Stimulated activated CD4-positive, alpha-beta T cell treated with anti-CD3 and anti-CD28 coated beads, Interleukin-1b, Interleukin-23, amount 100 ng/mL, for 4 hours (primary cell): Measurements from ENCODE around the gene ADAM33.

ENCODE experiments used
- DNase-seq, 2 donors: peaks; one replicate each; pipeline ENCODE4 v3.0.0-alpha.2; 2020; ENCODE audit warnings: low read depth in 2 of 2

The ADAM33 gene

DNA sequence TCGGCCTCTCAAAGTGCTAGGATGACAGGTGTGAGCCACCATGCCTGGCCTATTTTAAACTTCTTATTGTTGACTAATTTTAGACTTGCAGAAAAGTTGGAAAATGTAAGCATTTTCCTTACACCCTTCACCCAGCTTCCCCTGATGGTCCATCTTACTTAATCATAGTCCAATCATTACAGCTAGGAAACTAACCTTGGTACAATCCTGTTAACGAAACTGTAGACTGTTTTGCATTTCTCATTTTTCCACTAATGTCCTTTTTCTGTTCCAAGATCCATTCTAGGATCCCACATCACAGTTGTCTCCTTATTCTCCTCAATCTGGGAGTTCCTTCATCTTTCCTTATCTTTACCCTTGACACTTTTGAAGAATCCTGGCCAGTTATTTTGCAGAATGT, 18.0 kb downstream of the ADAM33 start:
- no peak for DNase-seq

DNA sequence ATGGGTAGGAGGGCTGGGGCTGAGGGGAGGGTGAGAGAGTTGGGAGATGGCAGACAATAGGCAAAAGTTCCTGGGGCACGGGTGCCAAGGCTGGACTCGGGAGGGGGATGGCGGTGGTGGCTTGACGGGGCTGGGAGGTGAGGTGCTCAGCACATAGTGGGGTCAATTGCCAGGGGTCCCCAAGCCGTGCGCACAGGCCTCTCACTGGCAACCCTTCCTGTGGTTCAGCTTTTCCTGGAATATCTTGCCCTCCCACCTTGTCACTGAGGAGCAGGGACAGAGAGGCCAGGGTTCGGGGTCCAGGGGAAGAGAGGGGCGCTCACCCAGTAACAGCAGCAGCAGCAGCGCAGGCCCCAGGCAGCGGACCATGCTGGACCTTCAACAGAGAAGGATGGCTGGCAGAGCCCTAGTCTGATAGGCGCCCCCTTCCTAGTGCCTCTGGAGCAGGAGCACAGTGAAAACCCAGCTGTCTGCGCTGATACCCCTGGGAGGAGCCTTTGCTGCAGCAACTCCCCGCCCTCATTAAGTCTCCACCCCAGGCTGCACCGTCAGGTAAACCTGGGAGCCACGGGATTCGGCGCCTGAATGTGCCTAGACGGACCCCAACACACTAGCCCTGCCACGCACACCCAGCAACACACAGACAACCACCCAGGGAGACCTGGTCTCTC, 18.6 kb downstream of the ADAM33 start, which contains the start of gene GFRA4:
Gene GFRA4, minus strand, starts transcription at position 369 of the 671 bp plus-strand sequence. Its CDS starts 0 bp downstream, at position 369.
- no peak for DNase-seq

DNA sequence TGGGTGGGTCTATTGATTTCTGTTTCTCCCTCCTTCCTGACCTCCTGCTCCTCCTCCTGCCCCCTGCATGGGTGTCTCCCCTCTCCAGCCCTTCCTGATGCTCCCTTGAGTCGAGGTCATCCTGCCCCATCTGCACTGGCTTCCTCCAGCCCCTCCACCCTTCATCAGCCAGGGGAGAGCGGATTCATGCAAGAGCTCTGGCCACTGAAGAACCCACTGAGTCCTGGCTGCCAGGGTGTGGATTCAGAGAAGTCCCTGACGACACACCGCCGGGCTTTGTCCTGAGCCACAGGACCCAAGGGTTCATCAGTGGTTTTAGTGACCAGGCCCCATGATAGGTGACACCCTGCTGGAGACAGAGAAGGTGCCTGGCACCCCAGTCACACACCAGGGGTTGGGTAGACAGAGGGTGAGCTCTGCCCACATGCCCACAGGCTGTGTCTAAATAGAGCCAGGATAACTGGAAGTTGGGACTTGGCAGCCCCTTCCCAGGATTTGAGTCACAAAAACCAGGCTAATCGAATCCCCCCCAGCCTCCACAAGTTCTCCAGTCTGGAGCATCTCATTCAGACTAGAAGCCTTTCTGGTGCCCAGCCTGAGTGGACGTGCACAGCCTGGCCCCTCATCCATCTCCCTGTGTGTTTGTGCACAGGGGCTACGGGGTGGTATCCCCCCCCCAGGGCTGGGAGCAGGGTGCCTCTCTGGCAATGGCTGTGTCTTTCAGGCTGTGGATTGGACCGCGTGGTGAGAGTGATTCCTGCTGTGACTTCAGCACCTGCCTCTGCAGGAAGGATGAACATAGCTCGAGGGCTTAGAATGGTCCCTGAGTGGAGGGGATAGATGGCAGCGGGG, 19.8 kb downstream of the ADAM33 start:
- no peak for DNase-seq

DNA sequence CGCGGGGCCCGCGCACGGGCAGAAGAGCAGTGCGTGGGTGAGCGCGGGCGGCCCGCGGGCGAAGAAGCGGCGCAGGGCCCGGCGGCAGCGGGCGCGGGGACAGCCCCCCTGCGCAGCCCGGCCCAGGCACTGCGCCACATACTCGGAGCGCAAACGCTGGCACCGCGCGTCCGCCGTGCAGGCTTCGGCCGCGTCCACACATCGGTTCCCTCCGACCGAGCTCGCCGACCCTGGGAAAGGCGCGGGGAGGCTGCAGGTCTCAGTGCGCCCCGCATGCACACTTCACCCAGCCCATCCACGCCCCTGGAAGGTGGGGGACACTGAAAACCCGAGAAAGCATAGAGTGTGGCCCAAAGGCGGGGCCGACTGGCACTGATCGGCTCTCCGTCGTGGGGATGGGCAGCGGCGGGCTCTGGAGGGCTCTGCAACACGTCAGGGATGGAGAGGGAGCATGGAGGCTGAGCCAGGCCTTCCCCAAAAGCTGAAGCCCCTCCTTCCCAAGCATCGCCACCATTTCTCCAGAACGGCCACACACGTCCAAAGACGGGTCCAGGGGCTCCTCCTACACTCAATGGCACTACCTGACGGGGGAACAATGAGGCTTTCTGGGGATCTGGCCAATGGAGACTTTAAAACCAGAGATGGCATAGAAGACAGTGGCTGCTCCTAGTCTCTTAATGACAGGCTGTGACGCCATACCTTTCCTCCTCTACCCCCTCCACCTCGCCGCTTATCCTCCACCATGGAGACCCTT, 20.6 kb downstream of the ADAM33 start:
- DNase-seq = no peak

DNA sequence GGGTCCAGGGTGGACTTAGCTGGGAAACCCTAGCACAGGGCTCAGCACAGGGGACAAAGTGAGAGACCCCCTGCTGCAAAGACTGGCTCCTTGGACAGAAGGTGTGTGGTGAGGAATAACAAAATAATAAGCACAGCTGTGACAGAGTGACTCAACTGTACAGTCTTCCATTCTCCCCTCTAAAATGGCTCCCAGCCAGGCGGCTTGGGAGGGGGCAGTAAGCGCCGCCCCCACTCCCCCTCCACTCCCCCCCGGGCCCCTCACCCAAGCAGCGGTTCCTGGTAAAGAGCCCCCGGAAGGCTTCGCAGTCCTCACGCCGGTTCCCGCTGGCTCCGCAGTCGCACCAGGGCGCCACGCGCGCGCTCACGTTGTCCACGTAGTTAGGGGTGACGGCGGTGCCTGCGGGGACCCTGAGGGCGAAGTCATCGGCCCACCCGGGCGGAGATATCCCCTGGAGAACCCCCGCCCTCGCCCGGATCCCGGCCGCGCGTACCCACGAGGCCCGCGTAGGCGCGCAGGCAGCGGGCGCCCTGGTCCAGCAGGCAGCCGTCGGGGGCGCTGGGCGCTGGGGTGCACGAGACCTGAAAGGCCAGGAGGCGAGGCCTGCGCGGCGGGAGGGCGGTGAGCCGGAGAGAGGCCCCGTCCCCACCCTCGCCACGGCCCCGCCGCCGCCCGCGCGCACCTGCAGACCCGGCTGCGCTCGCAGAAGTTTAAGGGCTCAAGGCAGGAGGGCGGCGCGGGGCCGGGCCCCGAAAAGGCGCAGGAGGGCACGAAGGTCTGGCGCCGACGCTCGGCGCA, 21.3 kb downstream of the ADAM33 start:
- DNase-seq = no peak

DNA sequence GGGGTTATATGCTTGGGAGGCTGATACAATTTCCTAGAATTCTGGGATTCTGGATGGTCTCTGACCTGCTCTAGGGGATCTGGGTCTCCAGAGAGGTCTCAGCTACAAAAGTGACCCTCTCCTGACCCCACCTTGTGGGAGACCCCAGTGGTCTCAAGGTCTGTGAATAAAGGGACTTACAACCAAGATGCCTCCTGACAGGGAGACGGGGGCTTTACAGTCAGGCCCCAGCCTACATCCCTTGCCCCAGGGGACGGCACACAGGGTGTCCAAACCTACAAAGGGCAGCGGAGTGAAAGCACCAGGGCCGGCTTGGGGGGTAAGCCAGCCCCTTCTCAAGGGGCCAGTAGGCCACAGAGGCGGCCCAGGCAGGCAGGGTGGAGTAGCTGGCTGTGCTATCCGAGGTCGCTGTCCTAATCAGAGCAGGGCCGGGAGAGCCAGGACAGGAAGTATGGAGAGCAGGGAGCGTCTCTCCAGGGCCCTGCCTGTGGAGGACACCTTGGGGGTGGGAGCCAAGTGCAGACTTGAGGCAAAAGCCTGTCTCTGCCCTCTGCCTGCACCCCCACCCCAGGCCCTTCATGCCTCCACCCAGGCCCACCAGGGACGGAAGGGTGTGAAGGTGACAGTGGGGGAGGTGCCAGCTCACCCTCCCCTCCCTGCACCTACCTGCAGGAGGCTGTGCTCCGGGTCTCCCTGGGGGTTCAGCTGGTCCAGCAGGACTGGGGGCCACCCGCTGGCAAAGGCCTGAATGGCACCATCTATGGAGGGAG, 22.1 kb downstream of the ADAM33 start:
- no peak for DNase-seq

DNA sequence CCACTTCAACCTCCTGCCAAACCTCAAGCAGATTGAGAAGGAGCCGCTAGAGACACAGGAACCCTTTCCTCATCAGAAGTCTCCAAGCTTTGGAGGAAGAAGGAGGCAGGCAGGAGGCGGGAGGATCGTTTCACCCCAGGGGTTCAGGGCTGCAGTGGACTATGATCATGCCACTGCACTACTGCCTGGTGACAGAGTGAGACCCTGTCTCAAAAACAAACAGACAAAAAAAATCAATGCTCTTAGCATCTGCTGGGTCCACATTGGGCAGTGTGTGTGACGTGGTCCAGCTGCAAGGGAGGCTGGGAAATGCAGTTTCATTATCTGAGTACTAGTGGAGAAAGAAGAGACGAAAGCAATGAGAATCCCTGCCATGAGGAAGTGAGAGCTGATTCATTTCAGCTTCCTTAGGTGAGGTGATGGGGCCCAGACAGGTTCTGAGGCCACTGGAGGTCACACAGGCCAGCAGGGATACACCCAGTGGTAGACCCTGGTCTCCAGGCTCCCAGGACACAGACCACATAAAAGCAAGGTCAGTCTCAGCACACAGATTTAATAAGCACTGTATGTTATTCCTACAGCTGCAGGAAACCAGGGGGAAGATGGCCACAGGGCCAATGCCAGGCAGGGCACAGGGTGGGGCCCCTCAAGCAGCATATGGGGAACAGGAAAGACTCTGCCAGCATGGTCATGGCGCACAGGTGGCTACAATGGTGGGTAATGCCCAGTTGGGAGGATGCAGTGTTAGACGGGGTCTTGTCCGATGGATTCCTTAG, 22.9 kb downstream of the ADAM33 start:
- DNase-seq = no peak

DNA sequence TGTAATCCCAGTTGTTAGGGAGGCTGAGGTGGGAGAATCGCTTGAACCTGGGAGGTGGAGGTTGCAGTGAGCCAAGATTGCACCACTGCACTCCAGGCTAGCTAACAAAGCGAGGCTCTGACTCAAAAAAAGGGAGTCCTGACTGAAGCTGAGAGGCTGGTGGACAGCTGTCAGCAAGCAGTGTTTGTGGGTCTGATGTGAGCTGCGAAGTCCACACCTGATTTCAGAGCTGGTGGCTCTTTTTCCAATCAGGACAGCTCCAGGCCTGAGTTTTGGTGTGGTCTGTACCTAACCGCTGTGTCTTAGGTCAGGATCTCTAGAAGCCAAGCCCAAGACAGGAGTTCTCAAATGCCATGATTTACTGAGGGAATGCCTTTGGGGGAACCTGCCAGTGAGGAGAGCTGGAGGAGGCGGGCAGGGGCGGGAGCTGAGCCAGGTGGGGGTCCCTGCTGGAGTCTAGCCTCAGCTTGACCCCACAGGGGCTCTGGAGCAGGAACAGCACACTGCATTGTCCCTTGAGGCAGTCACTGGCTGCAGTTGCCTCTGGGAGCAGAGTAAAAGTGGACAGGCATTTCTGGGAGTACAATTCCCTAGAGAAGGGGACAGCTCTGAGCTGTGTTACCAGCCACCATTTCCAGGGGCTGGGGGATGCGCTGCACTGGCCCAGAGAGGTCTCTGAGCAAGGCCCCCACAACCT, 23.6 kb downstream of the ADAM33 start:
- DNase-seq = no peak

DNA sequence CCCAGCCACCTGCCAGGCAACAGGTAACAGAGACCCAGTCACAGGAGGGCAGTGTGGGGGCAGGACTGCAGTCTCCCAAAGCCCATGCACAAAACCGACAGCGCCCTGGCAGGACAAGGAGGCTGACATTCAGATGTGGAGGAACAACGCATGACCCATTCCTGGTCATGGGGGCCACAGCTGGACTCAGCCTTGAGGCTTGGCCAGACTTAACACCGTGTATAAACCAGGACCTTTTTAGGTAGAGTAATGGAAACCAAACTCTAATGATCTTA, 26.7 kb downstream of the ADAM33 start:
- no peak for DNase-seq

DNA sequence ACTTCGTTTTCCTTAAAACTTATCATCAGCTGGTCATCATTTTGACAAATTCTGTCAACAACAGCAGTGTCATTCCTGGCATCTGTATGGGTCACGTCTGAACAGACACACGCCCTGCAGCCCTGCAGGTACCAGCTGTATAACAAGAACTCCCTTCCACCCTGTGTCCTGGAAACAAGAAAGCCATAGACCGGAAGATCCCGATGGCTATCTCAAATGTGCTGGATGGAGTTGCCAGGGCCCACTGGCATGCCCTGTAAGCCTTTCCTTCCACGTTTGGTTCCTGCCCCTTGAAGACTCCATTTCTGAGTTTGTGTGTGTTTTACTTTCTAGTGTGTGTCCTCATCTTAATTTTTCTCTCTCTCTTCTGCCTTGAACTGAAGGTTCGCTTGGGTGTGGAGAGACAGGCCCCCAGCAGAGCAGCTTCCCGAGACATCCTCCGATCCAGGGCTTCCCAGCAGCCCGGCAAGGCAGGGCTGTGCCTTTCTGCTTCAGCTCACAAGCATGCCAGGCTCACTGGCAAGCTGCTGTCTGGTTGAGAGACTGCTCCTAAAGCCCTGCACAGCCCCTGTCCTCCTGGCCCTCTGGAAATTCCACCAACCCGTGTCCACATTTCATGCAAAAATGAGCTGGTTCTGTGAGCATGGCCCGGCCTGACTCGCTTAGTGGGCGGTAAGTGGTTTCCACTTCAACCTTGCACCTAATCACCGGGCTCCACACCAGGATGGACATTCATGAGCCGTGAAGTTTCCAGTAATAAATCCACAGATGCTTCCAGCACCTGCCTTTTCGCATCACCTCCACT, 27.3 kb downstream of the ADAM33 start:
- no peak for DNase-seq

DNA sequence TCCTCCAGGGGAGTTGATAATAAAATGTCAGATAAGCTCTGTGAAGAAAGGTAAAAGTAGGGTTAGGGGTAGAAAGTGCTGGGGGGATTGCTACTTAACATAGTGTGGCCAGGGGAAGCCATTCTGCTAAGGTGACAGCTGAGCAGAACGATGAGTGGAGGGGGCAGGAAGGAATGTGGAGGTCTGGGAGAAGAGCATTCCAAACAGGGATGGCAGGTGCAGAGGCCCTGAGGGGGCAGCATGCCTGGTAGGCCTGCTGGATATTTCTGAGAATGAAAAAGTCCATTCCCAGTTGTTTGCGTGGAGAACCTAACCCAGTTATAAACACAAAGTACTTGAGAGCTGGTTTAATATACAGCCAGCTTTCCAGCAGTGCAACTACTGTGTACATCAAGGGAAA, 27.9 kb downstream of the ADAM33 start:
- no peak for DNase-seq

DNA sequence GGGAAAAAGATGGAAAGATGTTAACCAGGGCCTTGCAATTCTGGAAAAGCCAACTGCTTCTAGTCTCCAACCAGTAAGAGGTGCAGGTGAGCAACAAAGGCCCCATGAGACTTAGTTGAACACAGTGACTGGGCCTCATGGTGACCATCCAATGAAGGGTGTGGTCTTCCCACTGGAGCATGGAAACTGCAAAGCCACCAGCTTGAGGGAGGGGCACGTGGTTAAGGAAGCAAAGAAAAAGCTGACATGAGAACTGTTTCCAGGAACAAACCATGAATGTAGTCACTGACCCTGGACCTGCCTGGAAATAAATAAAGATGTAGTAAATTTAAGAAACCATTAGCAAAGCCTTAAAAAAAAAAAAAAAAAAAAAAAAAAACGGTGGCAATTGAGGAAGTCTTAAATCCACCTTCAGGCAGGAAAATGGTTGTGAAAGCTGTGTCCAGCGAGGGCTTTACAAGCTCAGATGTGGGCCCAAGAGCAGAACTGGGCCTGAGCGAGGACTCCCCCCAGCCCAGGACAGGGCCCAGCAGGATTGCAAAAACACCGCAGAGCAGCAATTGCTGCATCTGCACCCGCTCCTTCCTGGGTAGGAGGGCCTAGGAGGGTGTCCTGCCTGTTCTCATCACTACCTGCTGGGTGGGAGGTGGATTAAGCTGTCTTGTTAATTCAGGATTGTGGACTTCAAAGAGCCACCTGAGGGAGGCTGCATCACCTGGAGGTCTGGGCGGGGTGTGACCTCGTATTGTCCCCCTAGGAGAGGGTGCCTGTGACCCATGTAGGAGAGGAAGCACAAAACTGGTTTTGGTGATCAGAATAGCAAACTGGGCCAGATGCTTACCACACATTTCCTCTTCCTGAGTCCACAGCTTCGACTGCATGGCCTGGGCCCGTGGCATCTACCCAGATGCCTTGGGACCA, 28.9 kb downstream of the ADAM33 start:
- no peak for DNase-seq

DNA sequence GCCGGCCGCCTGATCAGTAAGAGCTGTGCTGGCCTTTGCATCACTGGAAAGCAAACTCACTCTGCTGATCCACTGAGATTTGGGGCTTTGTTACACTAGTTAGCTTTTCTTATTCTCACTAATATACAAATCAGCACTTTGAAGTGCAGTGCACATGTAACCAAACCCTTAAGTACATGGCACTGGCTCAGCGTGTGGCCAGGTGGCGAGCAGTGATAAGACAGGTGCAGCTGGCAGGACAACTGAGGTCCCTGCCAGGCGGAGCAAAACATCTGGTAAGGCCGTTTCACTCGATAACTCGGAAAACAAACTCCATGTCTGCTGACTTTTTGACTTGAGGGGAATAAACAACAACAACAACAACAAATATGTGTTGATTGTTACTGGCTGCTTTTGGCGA, 29.6 kb downstream of the ADAM33 start:
- no peak for DNase-seq

DNA sequence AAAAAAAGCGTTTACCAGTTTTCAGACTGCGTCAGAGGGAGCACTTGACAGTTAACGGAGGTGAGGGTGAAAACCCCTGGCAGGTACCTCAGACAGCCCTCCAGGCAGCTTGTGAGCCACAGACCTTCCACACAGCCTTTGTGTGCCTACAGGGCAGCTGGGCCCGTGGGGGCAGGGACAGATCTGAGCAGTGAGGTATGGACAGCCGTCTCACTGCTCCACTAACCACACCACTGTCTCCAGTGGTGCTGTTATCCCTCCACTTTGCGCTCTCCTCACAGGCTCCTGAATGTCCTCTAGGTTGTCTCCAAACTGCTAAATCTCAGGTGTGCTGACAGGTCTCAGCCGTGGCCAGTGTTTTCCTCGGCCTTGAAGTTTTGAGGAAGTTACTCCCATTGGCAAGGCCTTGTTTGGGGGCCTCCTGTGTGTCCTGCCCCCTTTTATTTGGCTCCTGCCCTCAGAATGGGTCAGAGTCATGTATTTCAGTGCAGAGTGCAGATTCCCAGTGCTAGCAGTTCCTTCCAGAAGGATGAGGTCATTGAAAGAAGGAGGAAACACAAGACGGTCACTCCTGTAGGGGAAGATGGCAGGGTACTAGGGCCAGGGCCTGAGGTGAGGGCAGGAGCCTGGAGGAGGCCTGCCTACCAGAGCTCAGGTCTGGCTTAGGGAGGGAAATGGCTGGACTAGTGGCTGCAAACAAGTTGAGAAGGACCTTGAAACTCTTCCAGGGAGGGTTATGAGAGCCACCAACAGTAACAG, 30.4 kb downstream of the ADAM33 start:
- no peak for DNase-seq

DNA sequence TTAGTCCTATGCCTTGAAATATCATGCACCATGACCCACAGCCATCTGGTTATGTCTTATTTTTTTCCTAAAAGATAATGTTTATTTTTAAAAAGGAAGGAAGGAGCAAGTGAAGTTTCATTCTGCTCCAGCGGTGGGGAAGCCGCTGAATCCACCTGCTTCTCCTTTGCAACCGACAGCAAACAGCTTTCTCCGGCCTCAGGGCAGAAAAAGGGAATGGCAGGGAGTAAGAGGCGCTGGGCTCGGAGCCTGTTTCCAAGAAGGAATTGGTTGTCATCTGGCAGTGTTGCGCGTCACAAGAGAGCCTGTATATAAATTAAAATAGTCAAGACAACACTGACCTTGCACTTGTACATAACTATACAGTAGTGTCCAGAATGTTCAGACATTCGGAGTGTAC, 32.9 kb downstream of the ADAM33 start:
- DNase-seq = no peak

DNA sequence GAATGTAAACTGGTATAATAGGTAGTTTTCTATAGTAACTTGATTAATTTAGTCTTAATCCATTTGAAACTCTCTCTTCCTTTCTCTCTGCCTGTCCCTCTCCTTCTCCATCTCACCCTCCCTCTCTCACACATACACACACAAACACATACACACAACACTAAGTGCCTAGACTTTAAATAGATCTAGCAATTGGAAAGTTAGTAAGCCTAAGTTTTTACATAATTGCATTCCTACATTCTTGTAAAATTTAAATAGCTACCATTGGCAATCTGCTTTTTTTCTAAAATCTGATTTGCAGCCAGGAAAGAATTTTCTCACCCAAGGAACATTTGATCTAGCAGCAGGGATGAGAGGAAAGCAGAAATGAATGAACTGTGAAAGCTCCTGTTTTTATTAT, 34.3 kb downstream of the ADAM33 start:
- DNase-seq = no peak

DNA sequence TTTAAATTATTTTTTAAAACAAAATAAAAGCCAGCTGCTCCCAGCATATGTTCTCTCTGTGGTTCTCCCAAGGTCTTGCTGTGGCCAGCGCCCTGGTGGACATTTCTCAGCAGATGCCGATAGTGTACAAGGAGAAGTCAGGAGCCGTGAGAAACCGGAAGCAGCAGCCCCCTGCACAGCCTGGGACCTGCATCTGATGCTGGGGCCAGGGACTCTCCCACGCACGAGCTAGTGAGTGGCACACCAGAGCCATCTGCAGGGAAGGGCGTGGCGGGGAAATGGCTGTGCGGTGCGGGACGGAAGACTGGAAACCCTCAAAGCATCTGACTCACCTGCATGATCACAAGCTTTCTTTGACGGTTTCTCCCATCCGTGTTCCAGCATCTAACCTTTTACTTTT, 35.2 kb downstream of the ADAM33 start:
- DNase-seq = no peak
